GDM1 (cell line): ENCODE measurements around the gene SPAST.
"Not testable (repeated sequence)": the region's sequence is repeated elsewhere in the genome, so short reads cannot be mapped to it uniquely, and the experiment has no call there.

Experiments
- DNase-seq: peaks from one replicate; lab custom pipeline; 2025; lab: John Stamatoyannopoulos, UW

The SPAST gene

GRCh38 chr2:32063310-32064020 is at the start of gene SPAST:
Gene SPAST (plus strand): TSS chr2:32063556. CDS start chr2:32063832, 276 bp downstream.
- DNase-seq: peak; percentile 98

GRCh38 chr2:32018789-32019482 is 44.4 kb upstream of the SPAST start:
- not testable (repeated sequence) for DNase-seq

- DNase-seq: not testable (repeated sequence)
These were observed 29.0 kb upstream of the SPAST start for GRCh38 chr2:32034198-32034887.

- DNase-seq: peak; percentile 89
These were observed 23.7 kb upstream of the SPAST start, which contains the start of gene DPY30 for GRCh38 chr2:32039447-32040219. Gene DPY30 (minus strand): TSS chr2:32039805. CDS start chr2:32039456, 349 bp downstream.

- DNase-seq: no peak
These were observed 19.8 kb upstream of the SPAST start for GRCh38 chr2:32043561-32043960.

- no peak for DNase-seq
These were observed 11.4 kb upstream of the SPAST start for GRCh38 chr2:32051836-32052439.

- DNase-seq: not testable (repeated sequence)
These were observed 8.8 kb upstream of the SPAST start for GRCh38 chr2:32054583-32054982.

GRCh38 chr2:32058130-32058529 is 5.2 kb upstream of the SPAST start:
- DNase-seq: no peak

GRCh38 chr2:32060266-32060665 is 3.1 kb upstream of the SPAST start:
- DNase-seq: no peak

GRCh38 chr2:32061430-32061829 is 1.9 kb upstream of the SPAST start:
- no peak for DNase-seq

- DNase-seq: no peak
These were observed 1.1 kb upstream of the SPAST start for GRCh38 chr2:32061973-32062861.

- no peak for DNase-seq
These were observed 755 bp downstream of the SPAST start for GRCh38 chr2:32064021-32064601.

GRCh38 chr2:32064713-32065112 is 1.4 kb downstream of the SPAST start:
- no peak for DNase-seq

GRCh38 chr2:32067549-32067948 is 4.2 kb downstream of the SPAST start:
- DNase-seq: no peak

- no peak for DNase-seq
These were observed 10.8 kb downstream of the SPAST start for GRCh38 chr2:32074134-32074506.

- no peak for DNase-seq
These were observed 32.3 kb downstream of the SPAST start for GRCh38 chr2:32095671-32096070.

GRCh38 chr2:32108111-32108510 is 44.8 kb downstream of the SPAST start:
- no peak for DNase-seq

- DNase-seq: no peak
These were observed 54.7 kb downstream of the SPAST start for GRCh38 chr2:32118055-32118454.

GRCh38 chr2:32119161-32119560 is 55.8 kb downstream of the SPAST start:
- DNase-seq: no peak

GRCh38 chr2:32124660-32125059 is 61.3 kb downstream of the SPAST start:
- DNase-seq: no peak
